Neural cell (in vitro differentiated cells): Measurements from ENCODE around the gene AFF3. TPM values are rescaled to one million over a fixed set of nuclear protein-coding genes. Genes with fewer than 3 reads are reported as not detected.

ENCODE experiments used
- H2AFZ ChIP-seq: fragments of 200-600, 300-800 bp; sonication (generic), shearing (Covaris generic); 2 replicates; pipeline ENCODE4 v1.6.0; 2014; ENCODE audit warnings: low read depth, mild to moderate bottlenecking, antibody characterized with exemption, low read length, moderate library complexity
- H3F3A ChIP-seq: fragments of 200-600 bp; shearing (Covaris generic); 2 replicates; pipeline ENCODE4 v1.6.1; 2016; ENCODE audit warnings: mild to moderate bottlenecking, moderate library complexity, mixed read lengths, antibody characterized with exemption, low read length; ENCODE audit not compliant: insufficient read depth, poor library complexity, severe bottlenecking
- H3K27ac ChIP-seq: fragments of 200-600, 300-800 bp; sonication (generic), shearing (Covaris generic); 2 replicates; pipeline ENCODE4 v1.5.1; 2014; ENCODE audit warnings: mild to moderate bottlenecking, low read length, moderate library complexity
- H3K27me3 ChIP-seq: fragments of 300-800, 200-600 bp; sonication (generic), shearing (Covaris generic); 2 replicates; pipeline ENCODE4 v1.6.0; 2014; ENCODE audit warnings: mild to moderate bottlenecking, low read depth, low read length, moderate library complexity; ENCODE audit not compliant: insufficient read depth
- H3K36me3 ChIP-seq: fragments of 300-800, 200-600 bp; sonication (generic), shearing (Covaris generic); 2 replicates; pipeline ENCODE4 v1.5.1; 2014; ENCODE audit warnings: mild to moderate bottlenecking, antibody characterized with exemption, low read length, moderate library complexity; ENCODE audit not compliant: insufficient read depth
- H3K4me2 ChIP-seq: fragments of 300-800, 200-600 bp; sonication (generic), shearing (Covaris generic); 2 replicates; pipeline ENCODE4 v1.6.0; 2014; ENCODE audit warnings: mild to moderate bottlenecking, low read length
- H3K4me3 ChIP-seq: fragments of 300-800, 200-600 bp; sonication (generic), shearing (Covaris generic); 2 replicates; pipeline ENCODE4 v1.5.1; 2014; ENCODE audit warnings: mild to moderate bottlenecking, low read length, moderate library complexity
- H3K79me2 ChIP-seq: fragments of 200-600 bp; shearing (Covaris generic); replicated peaks from 2 replicates; pipeline ENCODE4 v1.6.0; 2014; ENCODE audit warnings: mild to moderate bottlenecking, low read length, moderate library complexity; ENCODE audit not compliant: insufficient read depth
- H3K9ac ChIP-seq: fragments of 300-800, 200-600 bp; sonication (generic), shearing (Covaris generic); 2 replicates; pipeline ENCODE4 v1.6.1; 2016; ENCODE audit warnings: mild to moderate bottlenecking, low read length, mixed read lengths
- H3K9me2 ChIP-seq: fragments of 200-600 bp; shearing (Covaris generic); 2 replicates; pipeline ENCODE4 v1.6.1; 2016; ENCODE audit warnings: mild to moderate bottlenecking, low read length, mixed read lengths; ENCODE audit not compliant: insufficient read depth
- H3K9me3 ChIP-seq: fragments of 200-600, 300-800 bp; sonication (generic), shearing (Covaris generic); 2 replicates; pipeline ENCODE4 v1.6.1; 2016; ENCODE audit warnings: mild to moderate bottlenecking, mixed run types, low read length, moderate library complexity, mixed read lengths
- H4K20me1 ChIP-seq: fragments of 200-600 bp; shearing (Covaris generic); 2 replicates; pipeline ENCODE4 v1.6.1; 2016; ENCODE audit warnings: mild to moderate bottlenecking, mixed run types; ENCODE audit not compliant: insufficient read depth
- EP300 ChIP-seq: fragments of 450-650 bp; conservative IDR thresholded peaks from 2 replicates; pipeline ENCODE4 v1.6.1; 2014; ENCODE audit warnings: antibody characterized with exemption, mild to moderate bottlenecking, moderate library complexity; ENCODE audit not compliant: poor library complexity, severe bottlenecking
- EZH2 ChIP-seq: fragments of 200-600, 300-800 bp; shearing (Covaris generic), sonication (generic); IDR thresholded peaks from 2 replicates; pipeline ENCODE4 v1.6.1; 2014; ENCODE audit warnings: antibody characterized with exemption, low read length, borderline replicate concordance, mild to moderate bottlenecking; ENCODE audit not compliant: insufficient read depth, poor library complexity, severe bottlenecking
- MXI1 ChIP-seq: fragments of 450-650 bp; conservative IDR thresholded peaks from 2 replicates; pipeline ENCODE4 v1.6.1; 2014; ENCODE audit warnings: antibody characterized with exemption, mild to moderate bottlenecking; ENCODE audit not compliant: poor library complexity, severe bottlenecking
- POLR2AphosphoS5 ChIP-seq: IDR thresholded peaks from 2 replicates; pipeline ENCODE4 v1.6.1; 2012
- RAD21 ChIP-seq: fragments of 450-650 bp; conservative IDR thresholded peaks from 2 replicates; pipeline ENCODE4 v1.6.1; 2014; ENCODE audit warnings: antibody characterized with exemption, mild to moderate bottlenecking, moderate library complexity
- REST ChIP-seq: IDR thresholded peaks from 2 replicates; pipeline ENCODE4 v1.6.1; 2012; ENCODE audit warnings: borderline replicate concordance
- SMC3 ChIP-seq: fragments of 450-650 bp; conservative IDR thresholded peaks from 2 replicates; pipeline ENCODE4 v1.6.1; 2014; ENCODE audit warnings: antibody characterized with exemption, mild to moderate bottlenecking, moderate library complexity; ENCODE audit not compliant: poor library complexity
- TAF1 ChIP-seq: IDR thresholded peaks from 2 replicates; pipeline ENCODE4 v1.6.1; 2012; ENCODE audit warnings: low read depth
- polyA plus RNA-seq: library from polyadenylated mRNA; depleted of rRNA; stranded (reverse); fragments of >200 nt; gene quantifications from 2 replicates; pipeline ENCODE4 v1.2.3, GENCODE V29; 2014
- TF ChIP-seq, protein P1 (sequence below): fragments of 450-650 bp; IDR thresholded peaks from 2 replicates; pipeline ENCODE4 v1.5.1; 2014; ENCODE audit warnings: antibody characterized with exemption, mild to moderate bottlenecking, moderate library complexity; ENCODE audit not compliant: poor library complexity, severe bottlenecking

Gene AFF3
- polyA plus RNA-seq, 1 donor from 2014 or later, result 5.1 TPM

GRCh38 chr2:99722476-99722875 lies 419.9 kb downstream of the AFF3 start:
- Histone ChIP-seq H3K9me2 (no peaks in the 10 kb centered on the region), H4K20me1 (no peaks in the 10 kb centered on the region), H3K9me3 (no peaks in the 10 kb centered on the region), H3F3A (no peaks in the 10 kb centered on the region), H3K4me2 (no peak overlapping the region), H3K4me3 (no peak overlapping the region), H3K9ac (no peak overlapping the region), H3K79me2 (no peaks in the 10 kb centered on the region), H3K27ac (no peak overlapping the region), H3K36me3 (no peaks in the 10 kb centered on the region), H3K27me3 (no peaks in the 10 kb centered on the region), H2AFZ (no peak overlapping the region)
- TF ChIP-seq TAF1 (no peak), MXI1 (no peak), REST (no peak), RAD21 (no peak), POLR2AphosphoS5 (no peak), EP300 (no peak), SMC3 (no peak), EZH2 (no peak)
- TF ChIP-seq, protein P1, sequence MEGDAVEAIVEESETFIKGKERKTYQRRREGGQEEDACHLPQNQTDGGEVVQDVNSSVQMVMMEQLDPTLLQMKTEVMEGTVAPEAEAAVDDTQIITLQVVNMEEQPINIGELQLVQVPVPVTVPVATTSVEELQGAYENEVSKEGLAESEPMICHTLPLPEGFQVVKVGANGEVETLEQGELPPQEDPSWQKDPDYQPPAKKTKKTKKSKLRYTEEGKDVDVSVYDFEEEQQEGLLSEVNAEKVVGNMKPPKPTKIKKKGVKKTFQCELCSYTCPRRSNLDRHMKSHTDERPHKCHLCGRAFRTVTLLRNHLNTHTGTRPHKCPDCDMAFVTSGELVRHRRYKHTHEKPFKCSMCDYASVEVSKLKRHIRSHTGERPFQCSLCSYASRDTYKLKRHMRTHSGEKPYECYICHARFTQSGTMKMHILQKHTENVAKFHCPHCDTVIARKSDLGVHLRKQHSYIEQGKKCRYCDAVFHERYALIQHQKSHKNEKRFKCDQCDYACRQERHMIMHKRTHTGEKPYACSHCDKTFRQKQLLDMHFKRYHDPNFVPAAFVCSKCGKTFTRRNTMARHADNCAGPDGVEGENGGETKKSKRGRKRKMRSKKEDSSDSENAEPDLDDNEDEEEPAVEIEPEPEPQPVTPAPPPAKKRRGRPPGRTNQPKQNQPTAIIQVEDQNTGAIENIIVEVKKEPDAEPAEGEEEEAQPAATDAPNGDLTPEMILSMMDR, result no peak

DNA sequence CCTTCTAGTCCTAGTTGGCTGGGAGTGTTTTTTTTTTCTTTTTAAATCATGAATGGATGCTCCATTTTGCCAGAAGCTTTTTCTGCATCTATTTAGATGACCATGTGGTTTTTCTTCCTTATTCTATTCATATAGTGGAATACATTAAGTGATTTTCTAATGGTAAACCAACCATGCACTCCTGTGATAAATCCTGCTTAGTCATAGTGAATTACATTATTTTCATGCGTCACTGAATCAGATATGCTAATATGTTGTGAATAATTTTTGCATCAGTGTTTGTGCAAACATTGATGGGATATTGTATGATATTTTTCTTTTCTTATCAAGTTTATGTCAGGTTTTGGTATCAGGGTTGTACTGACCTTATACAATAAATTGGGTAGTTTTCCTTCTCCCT lies 423.3 kb downstream of the AFF3 start:
- H3F3A ChIP-seq, result no peaks in the 10 kb centered on the region
- no peaks in the 10 kb centered on the region for H3K27me3 ChIP-seq

More for the DNA sequence above, 423.3 kb downstream of the AFF3 start:
- Histone ChIP-seq H3K27ac (no peak overlapping the region), H3K9ac (no peak overlapping the region), H3K36me3 (no peaks in the 10 kb centered on the region), H3K9me2 (no peaks in the 10 kb centered on the region), H3K4me2 (no peak overlapping the region), H3K4me3 (no peak overlapping the region), H2AFZ (no peak overlapping the region), H4K20me1 (no peaks in the 10 kb centered on the region), H3K9me3 (no peaks in the 10 kb centered on the region), H3K79me2 (no peaks in the 10 kb centered on the region)
- no peak for TF ChIP-seq POLR2AphosphoS5
- no peak for TF ChIP-seq MXI1
- TF ChIP-seq SMC3, result no peak
- TF ChIP-seq, protein P1, result no peak
